ENCODE results near the gene SGF29.
"Not testable (repeated sequence)": the region's sequence is repeated elsewhere in the genome, so short reads cannot be mapped to it uniquely, and the experiment has no call there.

SGF29 gene

DNA sequence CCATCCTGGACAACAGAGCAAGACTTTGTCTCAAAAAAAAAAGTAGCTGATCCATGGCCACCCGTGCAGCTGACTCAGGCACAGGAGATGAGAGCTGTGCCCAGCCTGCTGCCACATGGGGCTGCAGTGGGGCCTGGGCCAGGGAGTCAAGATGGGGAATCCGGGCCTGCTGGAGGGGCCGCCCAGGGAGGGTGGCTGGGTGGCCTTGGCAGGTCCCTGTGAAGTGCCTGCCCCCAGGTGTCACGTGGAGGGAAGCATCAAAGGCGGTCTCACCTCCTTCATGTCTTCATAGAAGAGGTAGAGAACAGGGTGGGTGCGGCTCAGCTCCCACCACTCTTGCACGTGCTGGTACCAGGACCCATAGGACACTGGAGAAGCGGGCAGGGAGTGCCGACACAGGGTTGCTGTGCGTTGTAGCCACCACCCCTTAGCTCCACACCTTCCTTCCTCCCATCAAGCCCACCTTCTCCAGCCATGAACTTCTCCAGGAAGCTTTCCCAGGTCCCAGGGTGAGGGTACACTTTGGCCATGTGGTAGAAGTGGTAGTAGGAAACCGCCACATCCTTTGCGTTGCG is 39.3 kb downstream of the SGF29 start:
- DNase-seq (ENCODE audit: extremely low read depth in 1 of 2, low read depth in 1 of 2), result no peak

DNA sequence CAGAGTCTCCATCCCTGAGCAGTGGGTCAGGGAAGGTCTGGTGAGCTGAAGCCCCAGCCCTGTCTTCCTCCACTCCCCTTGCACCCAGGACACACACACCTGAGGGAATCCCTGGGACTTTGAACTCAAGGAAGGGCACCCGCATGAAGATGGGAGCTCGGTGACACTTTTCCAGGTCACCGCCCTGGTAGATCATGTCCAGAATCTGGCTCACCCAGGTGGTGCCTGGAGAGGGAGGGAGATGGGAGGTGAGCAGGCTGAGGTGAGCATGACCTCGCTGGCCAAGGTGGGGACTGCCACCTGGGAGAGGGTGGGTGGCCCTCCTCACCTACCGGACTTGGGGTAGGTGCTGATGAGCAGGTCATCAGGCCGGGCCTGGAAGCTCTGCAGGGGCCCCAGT is 41.7 kb downstream of the SGF29 start:
- not testable (repeated sequence) for DNase-seq (ENCODE audit: extremely low read depth in 1 of 2, low read depth in 1 of 2)

DNA sequence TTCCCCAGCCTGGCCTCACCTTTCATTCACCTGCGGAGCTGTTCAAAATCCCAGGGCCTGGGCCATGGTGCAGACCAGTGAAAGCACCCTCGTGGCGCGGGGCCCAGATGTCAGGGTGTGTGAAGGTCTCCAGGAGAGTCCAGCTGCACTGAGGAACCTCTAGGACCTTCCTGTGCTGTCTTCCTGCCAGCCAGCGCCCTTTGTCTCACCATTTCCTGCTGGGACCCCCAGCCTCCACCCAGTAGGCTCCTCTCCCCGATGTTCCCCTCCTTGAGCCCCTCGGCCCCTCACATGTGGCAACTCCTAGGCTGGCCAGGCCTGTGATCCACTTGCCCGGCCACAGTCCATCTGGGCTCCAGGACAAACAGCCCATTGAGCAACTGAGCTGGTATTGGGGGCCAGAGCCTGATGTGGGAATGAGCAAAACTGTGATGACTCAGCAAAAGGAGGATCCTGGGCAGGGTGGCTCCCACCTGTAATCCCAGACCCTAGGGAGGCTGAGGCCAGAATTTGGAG is 42.5 kb downstream of the SGF29 start:
- no peak for DNase-seq (ENCODE audit: extremely low read depth in 1 of 2, low read depth in 1 of 2)

DNA sequence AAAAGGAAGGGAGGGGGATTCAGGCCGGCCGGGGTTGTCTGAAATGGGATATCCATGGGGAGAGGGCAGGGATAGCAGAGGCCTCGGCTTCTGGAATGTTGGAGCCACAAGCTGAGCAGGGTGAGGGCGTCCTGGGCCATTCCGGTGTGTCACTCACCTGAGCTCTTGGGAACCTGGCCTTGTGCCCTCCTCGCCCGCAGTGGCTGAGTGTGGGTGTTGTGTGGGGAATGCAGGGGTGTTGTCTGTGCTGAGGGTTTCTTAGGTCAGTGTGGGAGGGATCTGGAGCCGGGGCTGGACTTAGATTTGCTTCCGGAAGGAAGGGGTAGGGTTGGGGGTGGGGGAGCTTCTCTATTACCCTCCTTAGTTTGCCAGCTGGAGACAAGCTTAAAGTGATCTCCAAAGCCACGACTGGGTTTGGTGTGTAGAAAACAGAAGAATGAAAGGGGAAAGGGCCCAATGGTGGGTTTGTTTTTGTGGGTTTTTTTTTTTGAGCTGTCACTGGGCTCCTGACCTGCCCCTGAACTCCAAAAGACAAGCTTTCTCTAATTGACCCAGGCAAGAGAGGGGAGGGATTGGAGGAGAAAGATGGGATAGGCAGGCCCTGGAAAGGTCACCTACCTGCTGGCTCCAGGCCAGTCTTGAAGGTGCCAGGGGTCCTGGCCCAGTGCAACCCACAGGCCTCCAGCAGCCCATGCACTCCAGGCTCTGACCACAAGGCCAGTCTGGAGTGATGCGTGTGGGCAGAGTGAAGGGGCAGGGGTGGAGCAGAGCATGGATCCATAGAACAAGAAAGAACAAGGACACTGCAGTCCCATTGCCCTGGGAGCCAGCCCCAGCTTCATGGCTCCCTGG is 43.3 kb downstream of the SGF29 start, which contains the start of gene SULT1A2:
SULT1A2 (minus strand) TSS at position 211 of the 852 bp plus-strand sequence. CDS start 1,120 bp downstream, outside the sequence.
- DNase-seq (ENCODE audit: extremely low read depth in 1 of 2, low read depth in 1 of 2), result no peak

DNA sequence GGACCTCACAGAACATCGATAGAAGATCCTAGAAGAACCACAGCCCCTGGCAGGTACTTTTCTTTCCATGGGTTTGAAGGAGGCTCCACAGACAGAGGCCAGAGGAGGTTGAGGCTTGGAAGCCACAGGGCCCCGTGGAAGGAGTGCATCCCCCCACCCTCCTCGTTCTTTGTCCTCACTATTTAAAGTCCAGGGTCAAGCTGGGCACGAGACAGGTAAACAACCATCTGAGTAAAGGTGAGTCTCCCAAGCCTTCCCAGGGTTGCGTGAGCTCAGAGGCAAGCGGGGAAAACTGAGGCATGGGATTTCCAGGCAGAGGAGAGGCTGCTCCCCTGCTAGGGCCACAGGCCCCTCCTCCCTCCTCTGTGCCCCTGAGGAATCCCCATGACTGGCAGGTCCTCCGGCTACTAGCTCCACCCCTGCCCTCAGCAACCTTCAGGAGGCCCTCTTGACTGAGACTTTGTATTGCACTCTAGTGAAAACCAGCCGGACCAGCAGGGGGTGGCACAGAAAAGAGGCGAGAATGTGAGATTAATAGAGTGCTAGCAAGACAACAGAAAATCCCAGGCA is 44.1 kb downstream of the SGF29 start:
- no peak for DNase-seq (ENCODE audit: extremely low read depth in 1 of 2, low read depth in 1 of 2)

DNA sequence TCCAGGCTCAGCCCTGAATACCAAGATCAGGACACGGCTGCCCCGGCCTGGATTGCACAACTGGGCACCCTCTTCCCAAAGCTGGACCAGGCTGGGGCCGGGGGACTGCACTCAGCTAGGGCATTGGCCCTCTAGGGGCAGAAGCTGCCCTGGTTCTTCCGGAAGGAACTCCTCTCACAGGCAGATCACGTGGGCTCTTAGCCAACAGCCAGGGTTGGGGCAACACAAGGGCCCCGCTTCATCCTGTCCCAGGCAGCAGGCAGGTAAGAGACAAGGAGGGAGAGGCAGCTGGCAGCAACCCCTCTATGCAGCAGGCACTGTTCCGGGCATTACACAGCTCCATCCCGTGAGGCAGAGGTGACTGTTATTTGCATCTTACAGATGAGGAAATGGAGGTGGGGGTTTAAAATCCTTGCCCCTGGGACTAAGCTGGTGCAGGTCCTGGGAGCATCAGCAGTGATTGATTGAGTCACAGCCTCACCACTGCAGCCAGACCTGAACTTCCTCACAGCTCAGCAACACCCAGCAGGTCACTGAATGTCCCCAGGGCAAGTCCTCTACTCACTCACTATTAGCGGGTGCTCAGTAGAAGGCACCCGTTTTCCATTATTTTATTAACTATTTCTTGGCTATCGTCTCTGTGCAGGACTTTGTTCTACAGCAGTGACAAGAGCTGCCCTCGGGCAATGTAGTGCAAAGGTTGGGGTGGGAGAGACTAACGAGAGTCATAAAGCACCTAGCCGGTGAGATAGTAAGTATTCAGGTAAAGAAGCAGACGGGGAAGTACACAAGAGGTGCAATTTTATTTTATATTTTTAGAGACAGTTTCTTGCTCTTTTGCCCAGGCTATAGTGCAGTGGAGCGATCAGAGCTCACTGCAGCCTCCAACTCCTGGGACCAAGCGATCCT is 45.9 kb downstream of the SGF29 start:
- DNase-seq (ENCODE audit: extremely low read depth in 1 of 2, low read depth in 1 of 2), result not testable (repeated sequence)

DNA sequence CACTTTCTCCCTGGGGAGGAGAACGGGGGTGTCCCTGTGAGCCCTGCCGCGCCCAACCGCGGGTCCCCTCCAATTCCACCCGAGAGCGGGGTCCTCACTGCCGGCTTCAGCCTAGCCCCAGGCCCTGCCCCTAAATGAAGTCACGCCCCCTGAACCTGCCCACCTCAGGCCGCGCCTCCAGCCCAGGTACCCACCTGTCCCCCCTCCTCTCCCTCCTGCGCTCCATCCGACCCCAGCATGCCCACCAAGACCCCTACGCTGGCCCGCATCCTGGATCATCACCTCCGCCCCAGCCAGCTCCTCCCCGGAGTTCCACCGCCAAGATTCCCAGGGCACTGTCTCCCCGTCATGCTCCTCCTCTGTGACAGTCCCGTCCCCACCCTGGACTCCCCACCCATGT is 47.2 kb downstream of the SGF29 start:
- DNase-seq (ENCODE audit: extremely low read depth in 1 of 2, low read depth in 1 of 2), result not testable (repeated sequence)

DNA sequence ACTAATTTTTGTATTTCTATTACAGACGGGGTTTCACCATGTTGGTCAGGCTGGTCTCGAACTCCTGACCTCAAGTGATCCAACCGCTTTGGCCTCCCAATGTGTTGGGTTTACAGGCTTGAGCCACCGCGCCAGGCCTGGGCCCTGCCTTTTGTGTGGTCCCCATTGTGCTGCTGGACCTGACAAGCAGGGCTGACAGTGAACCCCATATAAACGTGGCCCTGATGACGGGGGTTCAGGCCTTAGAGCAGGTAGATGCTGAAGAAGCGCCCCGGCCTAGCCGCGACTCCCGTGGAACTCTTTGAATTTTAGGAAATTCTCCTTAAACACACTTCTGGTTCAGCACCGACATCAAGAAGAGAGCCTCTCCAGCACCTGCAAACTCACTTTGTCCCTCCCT is 47.9 kb downstream of the SGF29 start:
- DNase-seq (ENCODE audit: extremely low read depth in 1 of 2, low read depth in 1 of 2), result not testable (repeated sequence)

DNA sequence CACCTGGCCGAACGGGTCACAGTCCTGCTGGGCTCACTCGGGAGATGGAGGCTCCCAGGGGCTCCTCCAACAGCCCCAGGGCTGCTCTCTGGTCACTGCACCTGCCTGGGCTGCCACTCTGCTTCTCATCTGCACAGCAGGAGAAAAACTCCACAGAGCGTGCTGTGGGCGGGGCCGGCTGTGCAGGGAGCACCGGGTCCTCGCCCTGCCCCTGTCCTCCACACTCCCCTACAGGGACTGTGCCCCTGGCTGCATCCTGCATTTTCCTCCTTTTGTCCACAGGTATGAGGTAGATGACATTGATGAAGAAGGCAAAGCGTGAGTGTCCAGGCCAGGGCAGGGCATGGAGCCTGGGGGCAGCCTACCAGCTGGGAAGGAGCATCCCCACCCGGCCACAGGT is 48.3 kb downstream of the SGF29 start:
- not testable (repeated sequence) for DNase-seq (ENCODE audit: extremely low read depth in 1 of 2, low read depth in 1 of 2)

DNA sequence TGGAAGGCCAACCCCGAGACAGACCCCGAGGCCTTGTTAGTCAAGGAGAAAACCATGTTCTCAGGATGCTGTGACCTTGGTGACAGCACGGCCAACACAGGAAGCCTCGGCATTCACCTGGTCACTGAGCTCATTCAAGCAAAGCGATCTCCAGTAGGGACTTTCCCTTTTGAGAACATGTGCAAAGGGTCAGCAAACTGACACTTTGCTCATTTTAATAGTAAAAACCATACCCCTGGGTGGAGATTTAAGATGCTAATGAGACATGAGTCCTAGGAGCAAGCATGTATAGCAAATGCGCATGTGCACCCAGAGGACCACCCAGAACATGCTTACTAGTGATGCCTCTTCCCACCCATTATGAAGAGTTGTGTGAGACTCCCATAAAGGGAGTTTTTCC is 48.8 kb downstream of the SGF29 start:
- DNase-seq (ENCODE audit: extremely low read depth in 1 of 2, low read depth in 1 of 2), result no peak

DNA sequence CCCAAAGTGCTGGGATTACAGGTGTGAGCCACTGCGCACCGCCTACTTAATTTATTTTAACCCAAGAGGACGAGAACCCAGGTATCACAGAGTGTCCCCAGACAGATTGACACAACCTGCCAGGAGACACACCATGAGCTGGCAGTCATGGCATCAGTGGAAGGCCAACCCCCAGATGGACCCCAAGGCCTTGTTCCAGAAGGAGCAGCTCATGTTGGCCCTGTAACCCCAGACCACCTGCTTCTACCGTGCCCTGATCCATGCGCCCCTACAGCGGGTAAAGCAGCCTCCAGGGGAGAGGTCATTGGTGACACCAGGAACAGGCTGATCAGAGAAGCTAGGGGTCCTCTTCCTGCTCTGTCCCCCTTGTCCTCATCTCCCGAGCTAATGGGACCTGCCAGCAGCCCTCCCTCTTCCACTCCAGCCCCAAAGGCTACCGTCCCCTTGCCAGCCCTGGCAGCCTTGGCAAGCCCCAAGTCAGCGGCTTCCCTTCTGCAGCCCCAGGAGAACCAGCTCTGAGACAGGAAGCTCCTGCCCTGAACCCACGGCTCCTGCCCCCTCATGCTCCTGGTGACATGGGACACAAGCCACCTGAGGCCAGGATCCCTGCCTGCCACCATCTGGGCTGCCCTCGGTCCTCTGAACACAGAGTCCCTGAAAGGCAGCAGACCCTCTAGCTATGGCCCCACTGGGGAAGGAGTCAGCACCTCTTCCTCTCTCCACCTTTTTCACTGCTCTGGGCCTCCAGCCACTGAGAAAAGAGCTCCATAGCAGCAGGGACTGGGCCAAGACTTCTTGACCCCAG is 49.9 kb downstream of the SGF29 start:
- no peak for DNase-seq (ENCODE audit: extremely low read depth in 1 of 2, low read depth in 1 of 2)

DNA sequence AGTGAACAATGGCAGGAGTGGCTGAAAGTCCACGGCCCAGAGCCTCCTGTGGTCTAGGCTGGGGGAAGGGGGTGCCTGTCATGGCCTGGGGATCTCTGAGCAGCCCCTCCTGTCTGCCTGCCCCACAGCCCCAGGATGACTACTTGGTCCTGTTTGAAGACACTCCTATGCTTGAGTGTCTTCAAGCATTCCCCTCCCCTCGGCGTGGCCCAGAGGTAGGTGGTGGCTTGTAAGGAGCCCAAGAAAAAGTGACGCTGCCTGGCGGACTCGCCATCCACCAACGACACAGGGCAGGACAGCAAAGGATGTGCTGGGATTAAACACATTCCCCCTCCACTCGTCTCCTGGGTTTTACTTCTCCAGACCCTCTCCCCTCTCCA is 50.5 kb downstream of the SGF29 start:
- DNase-seq (ENCODE audit: extremely low read depth in 1 of 2, low read depth in 1 of 2), result no peak

DNA sequence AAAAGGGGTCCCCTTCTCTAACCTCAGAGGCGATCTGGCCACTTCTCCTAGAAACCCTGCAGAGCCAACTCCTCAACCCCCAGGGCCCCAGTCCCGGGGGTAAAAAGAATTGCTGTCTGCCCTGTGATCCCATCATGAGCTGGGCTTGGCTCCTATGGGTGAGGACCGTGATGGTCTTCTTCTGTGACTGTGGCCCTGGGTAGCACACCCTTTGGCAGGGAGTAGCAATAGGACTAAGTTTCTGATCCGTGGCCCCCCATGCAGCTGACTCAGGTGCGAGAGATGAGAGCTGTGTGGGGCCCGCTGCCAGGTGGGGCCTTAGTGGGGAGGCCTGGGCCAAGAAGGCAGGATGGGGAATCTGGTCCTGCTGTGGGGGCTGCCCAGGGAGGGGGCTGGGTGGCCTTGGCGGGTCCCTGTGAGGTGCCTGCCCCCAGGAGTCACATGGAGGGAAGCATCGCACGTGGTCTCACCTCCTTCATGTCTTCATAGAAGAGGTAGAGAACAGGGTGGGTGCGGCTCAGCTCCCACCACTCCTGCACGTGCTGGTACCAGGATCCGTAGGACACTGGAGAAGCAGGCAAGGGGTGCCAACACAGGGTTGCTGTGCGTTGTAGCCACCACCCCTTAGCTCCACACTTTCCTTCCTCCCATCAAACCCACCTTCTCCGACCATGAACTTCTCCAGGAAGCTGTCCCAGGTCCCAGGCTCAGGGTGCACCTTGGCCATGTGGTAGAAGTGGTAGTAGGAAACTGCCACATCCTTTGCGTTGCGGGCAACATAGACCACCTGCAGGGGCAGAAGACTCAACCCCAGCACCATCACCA is 52.8 kb downstream of the SGF29 start:
- DNase-seq (ENCODE audit: extremely low read depth in 1 of 2, low read depth in 1 of 2), result no peak

DNA sequence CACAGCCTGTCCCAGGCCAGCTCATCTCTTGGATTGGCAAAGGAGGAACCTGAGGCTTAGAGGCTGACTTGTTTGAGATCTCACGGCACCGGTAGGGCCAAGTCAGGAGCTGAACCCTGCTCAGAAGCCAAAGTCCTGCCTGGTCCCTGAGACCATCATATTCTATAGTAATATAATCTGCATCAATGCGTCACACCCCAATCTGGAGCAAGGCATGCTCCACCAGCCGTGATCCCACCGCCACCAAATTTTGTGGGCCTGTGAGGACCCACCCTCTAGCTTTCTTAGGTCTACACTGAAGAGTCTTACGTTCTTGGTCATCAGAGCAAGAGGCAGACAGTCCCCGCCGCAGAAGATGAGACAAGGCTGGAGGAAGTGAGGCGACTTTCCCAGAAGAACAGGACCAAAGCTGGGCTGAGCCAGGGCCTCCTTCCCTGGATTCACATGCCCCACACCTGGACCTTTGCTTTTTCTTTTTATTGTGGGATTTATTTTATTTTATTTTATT is 53.5 kb downstream of the SGF29 start:
- no peak for DNase-seq (ENCODE audit: extremely low read depth in 1 of 2, low read depth in 1 of 2)

DNA sequence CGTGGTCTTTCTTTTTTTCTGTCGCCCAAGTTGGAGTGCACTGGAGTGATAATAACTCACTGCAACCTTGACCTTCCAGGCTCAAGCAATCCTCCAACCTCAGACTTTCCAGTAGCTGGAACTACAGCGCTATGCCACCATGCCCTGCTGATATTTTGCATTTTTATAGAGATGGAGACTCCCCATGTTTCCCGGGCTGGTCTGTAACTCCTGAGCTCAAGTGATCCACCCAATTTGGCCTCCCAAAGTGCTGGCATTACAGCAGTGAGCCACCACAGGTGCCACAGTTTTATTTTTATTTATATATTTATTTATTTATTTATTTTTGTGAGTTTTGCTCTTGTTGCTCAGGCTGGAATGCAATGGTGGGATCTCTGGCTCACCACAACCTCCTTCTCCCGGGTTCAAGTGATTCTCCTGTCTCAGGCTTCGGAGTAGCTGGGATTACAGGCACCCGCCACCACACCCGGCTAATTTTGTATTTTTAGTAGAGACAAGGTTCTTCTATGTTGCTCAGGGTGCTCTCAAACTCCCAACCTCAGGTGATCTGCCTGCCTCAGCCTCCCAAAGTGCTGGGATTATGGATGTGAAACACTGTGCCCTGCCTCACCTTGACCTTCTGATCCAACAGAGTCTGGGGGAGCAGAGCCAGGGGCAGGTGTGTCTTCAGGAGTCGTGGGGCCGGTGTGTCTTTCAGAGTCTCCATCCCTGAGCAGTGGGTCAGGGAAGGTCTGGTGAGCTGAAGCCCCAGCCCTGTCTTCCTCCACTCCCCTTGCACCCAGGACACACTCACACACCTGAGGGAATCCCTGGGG is 54.2 kb downstream of the SGF29 start:
- not testable (repeated sequence) for DNase-seq (ENCODE audit: extremely low read depth in 1 of 2, low read depth in 1 of 2)

DNA sequence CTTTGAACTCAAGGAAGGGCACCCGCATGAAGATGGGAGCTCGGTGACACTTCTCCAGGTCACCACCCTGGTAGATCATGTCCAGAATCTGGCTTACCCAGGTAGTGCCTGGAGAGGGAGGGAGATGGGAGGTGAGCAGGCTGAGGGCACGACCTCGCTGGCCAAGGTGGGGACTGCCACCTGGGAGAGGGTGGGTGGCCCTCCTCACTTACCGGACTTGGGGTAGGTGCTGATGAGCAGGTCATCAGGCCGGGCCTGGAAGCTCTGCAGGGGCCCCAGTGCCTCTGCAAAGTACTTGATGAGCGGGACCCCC is 54.7 kb downstream of the SGF29 start:
- not testable (repeated sequence) for DNase-seq (ENCODE audit: extremely low read depth in 1 of 2, low read depth in 1 of 2)

DNA sequence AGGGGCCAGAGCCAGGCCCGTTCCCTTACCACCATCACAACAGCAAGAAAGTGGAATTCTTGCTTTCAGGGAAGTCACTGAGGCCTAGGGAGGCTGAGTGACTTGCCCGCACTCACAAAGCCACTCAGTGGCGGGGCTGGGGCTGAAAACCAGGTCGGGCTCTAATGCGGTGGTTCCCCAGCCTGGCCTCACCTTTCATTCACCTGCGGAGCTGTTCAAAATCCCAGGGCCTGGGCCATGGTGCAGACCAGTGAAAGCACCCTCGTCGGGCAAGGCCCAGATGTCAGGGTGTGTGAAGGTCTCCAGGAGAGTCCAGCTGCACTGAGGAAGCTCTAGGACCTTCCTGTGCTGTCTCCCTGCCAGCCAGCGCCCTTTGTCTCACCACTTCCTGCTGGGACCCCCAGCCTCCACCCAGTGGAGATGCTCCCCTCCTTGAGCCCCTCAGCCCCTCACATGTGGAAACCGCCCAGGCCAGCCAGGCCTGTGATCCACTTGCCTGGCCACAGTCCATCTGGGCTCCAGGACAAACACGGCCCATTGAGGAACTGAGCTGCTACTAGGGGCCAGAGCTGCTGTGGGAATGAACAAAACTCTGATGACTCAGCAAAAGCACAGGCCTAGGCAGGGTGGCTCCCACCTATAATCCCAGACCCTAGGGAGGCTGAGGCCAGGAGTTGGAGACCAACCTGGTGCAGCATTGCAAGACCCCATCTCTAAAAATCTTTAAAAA is 55.3 kb downstream of the SGF29 start:
- DNase-seq (ENCODE audit: extremely low read depth in 1 of 2, low read depth in 1 of 2), result not testable (repeated sequence)

Measured in activated CD8-positive, alpha-beta memory T cell treated with anti-CD3 and anti-CD28 coated beads for 1 hour (primary cell).